HepG2 (cell line): ENCODE measurements around the gene IP6K3. TPM values are rescaled to one million over a fixed set of nuclear protein-coding genes. Genes with fewer than 3 reads are reported as not detected.

ENCODE experiments used
- ARHGAP35 ChIP-seq: sonication (generic); formaldehyde crosslinking; IDR thresholded peaks from 2 replicates; pipeline ENCODE4 v1.9.0; 2022; ENCODE audit warnings: mild to moderate bottlenecking, inconsistent platforms, moderate library complexity, missing genetic modification reagents, borderline replicate concordance
- ATRX ChIP-seq: sonication (generic); formaldehyde crosslinking; IDR thresholded peaks from 2 replicates; pipeline ENCODE4 v1.4.0; 2020; ENCODE audit warnings: missing genetic modification reagents, borderline replicate concordance
- BHLHE40 ChIP-seq: IDR thresholded peaks from 2 replicates; pipeline ENCODE4 v1.6.1; 2011; ENCODE audit warnings: low read length, improper control_type of control experiment
- BRD4 ChIP-seq: sonication (generic); formaldehyde crosslinking; IDR thresholded peaks from 2 replicates; pipeline ENCODE4 v1.4.0; 2020; ENCODE audit warnings: missing genetic modification reagents
- CEBPG ChIP-seq: IDR thresholded peaks from 2 replicates; pipeline ENCODE4 v1.6.1; 2016
- CHD2 ChIP-seq: IDR thresholded peaks from 2 replicates; pipeline ENCODE4 v1.6.1; 2011; ENCODE audit warnings: low read depth, low read length, improper control_type of control experiment
- GABPB1 ChIP-seq: IDR thresholded peaks from 2 replicates; pipeline ENCODE4 v1.6.1; 2016; ENCODE audit warnings: mild to moderate bottlenecking, missing genetic modification reagents, moderate library complexity, missing compliant biosample characterization
- GTF2F1 ChIP-seq: fragments of 150-350 bp; IDR thresholded peaks from 2 replicates; pipeline ENCODE4 v1.6.1; 2014; ENCODE audit warnings: low read length
- HNRNPUL1 ChIP-seq: fragments of 200-400 bp; formaldehyde crosslinking; IDR thresholded peaks from 2 replicates; pipeline ENCODE4 v1.6.1; 2017; ENCODE audit warnings: low read depth, mild to moderate bottlenecking, low read length, moderate library complexity
- KMT2A ChIP-seq: sonication (generic); formaldehyde crosslinking; IDR thresholded peaks from 2 replicates; pipeline ENCODE4 v1.4.0; 2020; ENCODE audit warnings: missing genetic modification reagents
- MAFG ChIP-seq: sonication (generic); formaldehyde crosslinking; IDR thresholded peaks from 2 replicates; pipeline ENCODE4 v1.5.1; 2020; ENCODE audit warnings: mild to moderate bottlenecking, missing genetic modification reagents
- MIER3 ChIP-seq: IDR thresholded peaks from 2 replicates; pipeline ENCODE4 v1.6.1; 2016; ENCODE audit warnings: missing compliant biosample characterization, borderline replicate concordance
- NCOA1 ChIP-seq: sonication (generic); formaldehyde crosslinking; IDR thresholded peaks from 2 replicates; pipeline ENCODE4 v1.9.0; 2021; ENCODE audit warnings: missing genetic modification reagents
- PAWR ChIP-seq: sonication (generic); formaldehyde crosslinking; IDR thresholded peaks from 2 replicates; pipeline ENCODE4 v1.4.0; 2020; ENCODE audit warnings: missing genetic modification reagents, mild to moderate bottlenecking, borderline replicate concordance
- PRPF4 ChIP-seq: fragments of 200-400 bp; formaldehyde crosslinking; IDR thresholded peaks from 2 replicates; pipeline ENCODE4 v1.6.1; 2016; ENCODE audit warnings: low read length, low read depth; ENCODE audit not compliant: poor library complexity, severe bottlenecking
- RELA ChIP-seq: sonication (generic); formaldehyde crosslinking; IDR thresholded peaks from 2 replicates; pipeline ENCODE4 v1.4.0; 2020; ENCODE audit warnings: missing genetic modification reagents
- SIN3B ChIP-seq: fragments of 150-350 bp; IDR thresholded peaks from 2 replicates; pipeline ENCODE4 v1.6.1; 2014; ENCODE audit warnings: low read length
- SKIL ChIP-seq: sonication (generic); formaldehyde crosslinking; IDR thresholded peaks from 2 replicates; pipeline ENCODE4 v1.8.0; 2022; ENCODE audit warnings: missing genetic modification reagents, mild to moderate bottlenecking, moderate library complexity, borderline replicate concordance
- SNAI1 ChIP-seq: sonication (generic); formaldehyde crosslinking; IDR thresholded peaks from 2 replicates; pipeline ENCODE4 v1.5.0; 2020; ENCODE audit warnings: mild to moderate bottlenecking, missing genetic modification reagents, borderline replicate concordance
- ZBTB2 ChIP-seq: sonication (generic); formaldehyde crosslinking; IDR thresholded peaks from 2 replicates; pipeline ENCODE4 v1.8.0; 2022; ENCODE audit warnings: low read depth, missing genetic modification reagents
- ZMAT5 ChIP-seq: sonication (generic); formaldehyde crosslinking; IDR thresholded peaks from 2 replicates; pipeline ENCODE4 v1.5.0; 2020; ENCODE audit warnings: mild to moderate bottlenecking, low read depth, missing genetic modification reagents, borderline replicate concordance
- ZNF230 ChIP-seq: sonication (generic); formaldehyde crosslinking; IDR thresholded peaks from 2 replicates; pipeline ENCODE4 v1.4.0; 2020; ENCODE audit warnings: mild to moderate bottlenecking, missing genetic modification reagents
- ZNF414 ChIP-seq: sonication (generic); formaldehyde crosslinking; IDR thresholded peaks from 2 replicates; pipeline ENCODE4 v1.5.0; 2020; ENCODE audit warnings: missing genetic modification reagents
- ZNF44 ChIP-seq: sonication (generic); formaldehyde crosslinking; IDR thresholded peaks from 2 replicates; pipeline ENCODE4 v1.5.1; 2020; ENCODE audit warnings: mild to moderate bottlenecking, missing genetic modification reagents
- ZNF501 ChIP-seq: sonication (generic); formaldehyde crosslinking; IDR thresholded peaks from 2 replicates; pipeline ENCODE4 v1.5.1; 2020; ENCODE audit warnings: mild to moderate bottlenecking, moderate library complexity, missing genetic modification reagents
- ZNF556 ChIP-seq: sonication (generic); formaldehyde crosslinking; IDR thresholded peaks from 2 replicates; pipeline ENCODE4 v1.4.0; 2020; ENCODE audit warnings: mild to moderate bottlenecking, missing genetic modification reagents, borderline replicate concordance
- ZNF674 ChIP-seq: sonication (generic); formaldehyde crosslinking; IDR thresholded peaks from 2 replicates; pipeline ENCODE4 v1.5.0; 2020; ENCODE audit warnings: low read depth, mild to moderate bottlenecking, missing genetic modification reagents
- polyA plus RNA-seq, 8 experiments: library from polyadenylated mRNA; depleted of rRNA in 3 of 8; stranded (reverse) in 7 of 8; unstranded in 1 of 8; fragments of >200 nt; fragmentation: Illumina TruSeq in 4 of 8; extraction: Trizol in 4 of 8; gene quantifications; 2 replicates each; pipeline versions ENCODE4 v1.2.1 to v1.2.3, GENCODE V29; 2011 to 2016; ENCODE audit warnings: low read depth in 4 of 8, missing spikeins in 1 of 8, mixed read lengths in 1 of 8; ENCODE audit not compliant: insufficient read depth in 1 of 8
- total RNA-seq, 5 experiments: library from RNA; depleted of rRNA; stranded (reverse); fragments of >200 nt; fragmentation: Illumina TruSeq; extraction: Trizol; gene quantifications; 2 replicates each; pipeline ENCODE4 v1.2.3, GENCODE V29; 2016; ENCODE audit warnings: low read depth in 1 of 5

The IP6K3 gene
- total and polyA plus RNA-seq, 2 of the 13 experiments (the other 11 are each of a cell fraction or from before 2014, with no cell fraction given), result 0.11 to 0.18 TPM

GRCh38 chr6:33761922-33762629, 15.4 kb upstream of the IP6K3 start (continued):
- TF ChIP-seq ZBTB2 (CRISPR knock-in tag), result no peak
- peak; percentile 82; the same call in 1 of the 2 replicates for TF ChIP-seq ZNF501 (CRISPR knock-in tag)
- TF ChIP-seq SKIL, result peak; percentile 66; the same call in 1 of the 2 replicates
- TF ChIP-seq PAWR (CRISPR knock-in tag), result 0 out of 2 replicates have a peak, but pooled peaks have one; percentile 56
- TF ChIP-seq CEBPG, result peak; percentile 57
- TF ChIP-seq MAFG (CRISPR knock-in tag), result no peak
- TF ChIP-seq RELA (CRISPR knock-in tag), result no peak
- peak; percentile 93; the same call in 1 of the 2 replicates for TF ChIP-seq ZNF414 (CRISPR knock-in tag)
- no peak for TF ChIP-seq ZNF44 (CRISPR knock-in tag)
- TF ChIP-seq GTF2F1, result 0 out of 2 replicates have a peak, but pooled peaks have one; percentile 22
- TF ChIP-seq ZMAT5 (CRISPR knock-in tag), result no peak
- no peak for TF ChIP-seq PRPF4
- TF ChIP-seq GABPB1 (CRISPR knock-in tag), result peak; percentile 69
- no peak; the same call in 1 of the 2 replicates for TF ChIP-seq ZNF230 (CRISPR knock-in tag)
- no peak for TF ChIP-seq SIN3B
- TF ChIP-seq ATRX (CRISPR knock-in tag), result no peak
- TF ChIP-seq ZNF556 (CRISPR knock-in tag), result peak; percentile 89; the same call in 1 of the 2 replicates
- TF ChIP-seq MIER3 (CRISPR knock-in tag), result peak; percentile 94; the same call in 1 of the 2 replicates
- no peak for TF ChIP-seq HNRNPUL1
- peak; percentile 46 for TF ChIP-seq BHLHE40
- peak; percentile 36; the same call in 1 of the 2 replicates for TF ChIP-seq BRD4 (CRISPR knock-in tag)
- TF ChIP-seq SNAI1 (CRISPR knock-in tag), result no peak
- TF ChIP-seq CHD2, result no peak
- peak; percentile 76; the same call in 1 of the 2 replicates for TF ChIP-seq ARHGAP35 (CRISPR knock-in tag)
- TF ChIP-seq KMT2A (CRISPR knock-in tag), result no peak
- no peak for TF ChIP-seq ZNF674 (CRISPR knock-in tag)
- peak; percentile 84 for TF ChIP-seq NCOA1
